Spleen (tissue), 13 donors: ENCODE measurements around the gene NDUFS8. TPM values are rescaled to one million over a fixed set of nuclear protein-coding genes. Genes with fewer than 3 reads are reported as not detected.
"Not testable (repeated sequence)": the region's sequence is repeated elsewhere in the genome, so short reads cannot be mapped to it uniquely, and the experiment has no call there.

Experiments
- DNase-seq: peaks from one replicate; pipeline ENCODE4 v3.0.0-alpha.2; 2020
- H3K27ac ChIP-seq, 8 donors: fragments of 200-600 bp; sonication (generic) in 7 of 8; 1 replicate in 4 of 8; 2 replicates in 4 of 8; pipeline versions ENCODE4 v1.5.0 to v1.8.0; 2016 to 2021; ENCODE audit warnings: inconsistent platforms in 4 of 8, mild to moderate bottlenecking in 4 of 8, moderate library complexity in 1 of 8
- H3K27me3 ChIP-seq, 7 donors: fragments of 200-600 bp; sonication (generic) in 6 of 7; replicated peaks in 1 of 7; 1 replicate in 4 of 7; 2 replicates in 3 of 7; pipeline versions ENCODE4 v1.5.0 to v1.8.0; 2016 to 2021; ENCODE audit warnings: inconsistent platforms in 3 of 7, mild to moderate bottlenecking in 1 of 7
- H3K36me3 ChIP-seq, 6 donors: fragments of 200-600 bp; sonication (generic) in 5 of 6; 1 replicate in 4 of 6; 2 replicates in 2 of 6; pipeline versions ENCODE4 v1.5.0 to v1.8.0; 2016 to 2021; ENCODE audit warnings: inconsistent platforms in 2 of 6
- H3K4me1 ChIP-seq, 6 donors: fragments of 200-600 bp; sonication (generic) in 5 of 6; 1 replicate in 3 of 6; 2 replicates in 3 of 6; pipeline versions ENCODE4 v1.5.0 to v1.8.0; 2016 to 2021; ENCODE audit warnings: inconsistent platforms in 3 of 6
- H3K4me3 ChIP-seq, 8 donors: fragments of 200-600 bp; sonication (generic) in 7 of 8; 1 replicate in 4 of 8; 2 replicates in 4 of 8; pipeline versions ENCODE4 v1.5.0 to v1.8.0; 2016 to 2021; ENCODE audit warnings: inconsistent platforms in 4 of 8, mild to moderate bottlenecking in 4 of 8, moderate library complexity in 2 of 8
- H3K9me3 ChIP-seq, 8 donors: fragments of 200-600 bp; sonication (generic) in 7 of 8; 1 replicate in 4 of 8; 2 replicates in 4 of 8; pipeline versions ENCODE4 v1.5.0 to v1.8.0; 2016 to 2021; ENCODE audit warnings: inconsistent platforms in 4 of 8
- CTCF ChIP-seq, 11 experiments: fragments of 200-600 bp in 7 of 11; fragments of 450-650 bp in 4 of 11; sonication (generic) in 4 of 11; IDR thresholded peaks in 8 of 11; conservative IDR thresholded peaks in 3 of 11; 1 replicate in 7 of 11; 2 replicates in 4 of 11; pipeline versions ENCODE4 v1.4.0 to v1.8.0; 2016 to 2021; ENCODE audit warnings: antibody characterized with exemption in 11 of 11, inconsistent platforms in 4 of 11, mild to moderate bottlenecking in 1 of 11
- POLR2A ChIP-seq, 3 donors: fragments of 450-650 bp; IDR thresholded peaks; one replicate each; pipeline ENCODE4 v1.5.1; 2017; ENCODE audit warnings: antibody characterized with exemption in 3 of 3, mild to moderate bottlenecking in 1 of 3
- POLR2AphosphoS5 ChIP-seq, 3 donors: sonication (generic); formaldehyde crosslinking; IDR thresholded peaks; one replicate each; pipeline ENCODE4 v1.5.1; 2017; ENCODE audit warnings: antibody characterized with exemption in 3 of 3
- WGBS, 5 donors: extraction: QIAGEN DNeasy Blood & Tissue Kit in 3 of 5; methylation state at CpG; one replicate each; pipeline versions ENCODE4 v1.1.5 to v1.1.7; 2013 to 2018; 5-methylcytosine and 5-hydroxymethylcytosine counted together
- intact Hi-C: fragments of 100-400 bp; cut with DNase I; formaldehyde crosslinking; loops from one replicate; pipeline ENCODE4 v1.15.0; 2023; ENCODE audit warnings: low total_unique reads
- long read RNA-seq, 2 donors: transcript quantifications; one replicate each; lab custom pipeline, GENCODE V29; 2026
- polyA plus RNA-seq, 3 donors: library from polyadenylated mRNA; stranded (reverse); fragments of 200-250 nt; gene quantifications; one replicate each; pipeline ENCODE4 v1.2.1, GENCODE V29; 2013
- total RNA-seq, 7 donors: library from RNA; depleted of rRNA in 3 of 7; stranded (reverse); fragments of >200 nt in 3 of 7; fragmentation: NEBNext Ultra II Directional in 4 of 7; extraction: Animal tissue kit (Norgen Biotek cat#: 25700) in 4 of 7; gene quantifications; one replicate each; pipeline versions ENCODE4 v1.1.0 to v1.2.1, GENCODE V29; 2016 to 2021
- donor health status: healthy with polysubstance abuse.
- donor health status: DM: no; HTN: no; CAD: no; lungs with moderate emphysema.
- donor health status: DM: no; HTN: no; CAD: no.
- donor health status: Bipolar disorder and iron deficiency.
- donor health status: healthy.
- donor health status: DM: no; HTN: no; CAD: no.
- donor health status: DM: yes; HTN: yes; CAD: no.

Gene NDUFS8
- total RNA-seq: 100 to 1,000 TPM in 2 of 7 donors, 10 to 100 TPM in 5; 75.4 to 125 (median 91.5) TPM
- polyA plus RNA-seq: 100 to 1,000 TPM in 2 of 3 donors, 10 to 100 TPM in 1; 94.8 to 132 (median 105) TPM
- long read RNA-seq, donor 1, transcript NDUFS8-201 (7 exons, 791 nt): major isoform, 17 of 40 reads
- long read RNA-seq, donor 1, partial matches to known transcripts: 5 of 40 reads
- long read RNA-seq, donor 1, other reads (novel, unspliced or antisense): 17 of 40 reads
- long read RNA-seq, donor 2, transcript NDUFS8-201 (7 exons, 791 nt): major isoform, 25 of 48 reads
- long read RNA-seq, donor 2, partial matches to known transcripts: 0 of 48 reads
- long read RNA-seq, donor 2, other reads (novel, unspliced or antisense): 23 of 48 reads

GRCh38 chr11:68030318-68031143 is at the start of gene NDUFS8:
Gene NDUFS8 (plus strand): TSS chr11:68030681. CDS start chr11:68032152, 1,471 bp downstream.
- Histone ChIP-seq H3K9me3 (no peaks in the 10 kb centered on the region), H3K36me3 (peaks cover 0 to 62% (median 16%) of the 10 kb centered on the region in 6 donors), H3K4me3 (peak within 1 kb of the TSS; percentile 66 to 97 (median 86)), H3K4me1 (peaks cover 9 to 64% (median 32%) of the 10 kb centered on the region in 6 donors), H3K27ac (peak within 1 kb of the TSS; percentile 78 to 92 (median 88)), H3K27me3 (no peaks in the 10 kb centered on the region)
- intact Hi-C loops: no loop called here
- 0 to 1% (median 0%) methylated on average over 26 to 56 of the region's 56 CpGs for WGBS, 5 donors
- TF ChIP-seq POLR2AphosphoS5 (IDR thresholded peaks at IDR 0.05): peak; percentile 87 to 92 (median 89)
- peak in 2 of 11 experiments; percentile 13 to 25 for TF ChIP-seq CTCF (IDR thresholded peaks at IDR 0.05 in 8 of 11, conservative IDR thresholded peaks at IDR 0.05 in 3 of 11)
- peak in 1 of 3 donors; percentile 13 for TF ChIP-seq POLR2A (IDR thresholded peaks at IDR 0.05)
- peak; percentile 98 for DNase-seq

DNA sequence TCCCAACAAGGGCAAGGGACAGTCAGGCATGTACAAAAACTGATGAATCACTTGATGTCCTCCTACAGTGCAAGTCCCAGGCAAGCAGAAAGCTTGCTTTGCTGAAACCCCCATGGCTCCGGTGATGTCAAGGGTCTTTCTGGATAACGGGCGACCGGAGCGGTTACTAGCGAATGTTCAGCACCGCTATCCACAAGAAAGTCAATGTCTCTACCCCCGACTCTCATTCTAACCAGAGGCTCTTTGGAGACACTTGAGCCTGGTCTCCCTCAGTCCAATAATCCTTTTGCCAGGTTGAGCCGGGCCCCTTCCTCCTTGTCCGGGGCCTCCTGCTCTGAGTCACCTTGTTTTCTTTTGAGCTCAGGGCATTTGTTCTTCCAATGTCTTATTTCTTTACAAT is 49.3 kb upstream of the NDUFS8 start:
- H3K27ac ChIP-seq, DNase-seq, intact Hi-C loops, H3K27me3 ChIP-seq, H3K4me3 ChIP-seq, H3K4me1 ChIP-seq, H3K36me3 ChIP-seq, H3K9me3 ChIP-seq: not testable (repeated sequence)
- 82 to 96% (median 92%) methylated on average over 9 to 10 of the region's 10 CpGs for WGBS, 5 donors

- WGBS, 5 donors: 72 to 85% (median 78%) methylated on average over 17 of the region's 17 CpGs
- H3K36me3 ChIP-seq, DNase-seq, intact Hi-C loops, H3K27ac ChIP-seq, H3K4me1 ChIP-seq, H3K9me3 ChIP-seq, H3K4me3 ChIP-seq, H3K27me3 ChIP-seq: not testable (repeated sequence)
Measured at GRCh38 chr11:67982255-67982857, 48.1 kb upstream of the NDUFS8 start.

DNA sequence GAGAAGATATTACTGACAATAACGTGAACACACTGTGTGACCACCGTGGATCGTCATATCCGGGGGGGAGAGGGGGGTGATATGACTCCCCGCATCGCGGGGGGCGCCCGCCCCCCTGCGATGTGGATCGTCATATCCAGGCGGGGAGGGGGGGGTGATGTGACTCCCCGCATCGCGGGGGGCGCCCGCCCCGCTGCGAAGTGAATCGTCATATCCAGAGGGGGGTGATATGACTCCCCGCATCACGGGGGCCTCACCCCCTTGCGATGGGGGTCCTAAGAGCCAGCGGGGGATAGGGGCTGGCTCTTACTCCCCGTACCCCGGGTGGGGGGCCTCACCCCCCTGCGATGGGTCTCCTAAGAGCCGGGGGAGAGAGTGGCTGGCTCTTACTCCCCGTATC is 46.5 kb upstream of the NDUFS8 start:
- Histone ChIP-seq H3K36me3 (no peaks in the 10 kb centered on the region), H3K27me3 (peaks cover 0 to 5% (median 0%) of the 10 kb centered on the region in 7 donors), H3K4me1 (no peaks in the 10 kb centered on the region), H3K9me3 (no peaks in the 10 kb centered on the region), H3K4me3 (no peak overlapping the region), H3K27ac (no peak overlapping the region)
- TF ChIP-seq POLR2AphosphoS5 (IDR thresholded peaks at IDR 0.05) (no peak), POLR2A (IDR thresholded peaks at IDR 0.05) (no peak), CTCF (IDR thresholded peaks at IDR 0.05 in 8 of 11, conservative IDR thresholded peaks at IDR 0.05 in 3 of 11) (no peak)
- intact Hi-C loops: no loop called here
- DNase-seq: no peak
- 78 to 88% (median 84%) methylated on average over 15 to 29 of the region's 29 CpGs for WGBS, 5 donors

DNA sequence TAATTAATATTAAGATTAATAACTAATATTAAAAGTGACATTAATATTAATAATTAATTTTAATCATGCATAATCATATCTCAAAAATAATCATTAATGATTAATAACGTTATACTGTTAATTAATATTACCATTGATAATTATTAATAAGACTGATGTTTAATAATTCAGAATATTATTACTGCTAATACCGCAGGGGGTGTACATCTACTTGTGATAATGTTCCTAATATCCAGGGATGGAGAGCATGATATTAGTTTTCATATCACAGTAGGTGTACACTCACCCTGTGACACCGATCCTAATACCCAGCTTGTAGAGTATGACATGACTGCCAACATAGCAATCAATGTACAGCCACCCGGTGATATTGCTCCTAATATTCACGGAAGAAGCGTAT is 45.2 kb upstream of the NDUFS8 start:
- DNase-seq, H3K4me1 ChIP-seq, H3K27ac ChIP-seq, H3K9me3 ChIP-seq, H3K4me3 ChIP-seq, H3K36me3 ChIP-seq, intact Hi-C loops, H3K27me3 ChIP-seq: not testable (repeated sequence)
- 85 to 87% (median 86%) methylated on average over 6 of the region's 6 CpGs for WGBS, 5 donors
